K562 (cell line): Measurements from ENCODE around the gene ST8SIA1. TPM values are rescaled to one million over a fixed set of nuclear protein-coding genes. Genes with fewer than 3 reads are reported as not detected.

Source experiments
- ELK3 ChIP-seq: fragments of 450-650 bp; formaldehyde crosslinking; IDR thresholded peaks from 2 replicates; pipeline ENCODE4 v1.4.0; 2020; ENCODE audit warnings: mild to moderate bottlenecking
- NFYB ChIP-seq: IDR thresholded peaks from 2 replicates; pipeline ENCODE4 v1.6.1; 2011; ENCODE audit warnings: mild to moderate bottlenecking, moderate library complexity; ENCODE audit not compliant: insufficient read length; ENCODE audit errors: extremely low read depth
- NR4A1 ChIP-seq, 2 experiments: fragments of 250-450 bp in 1 of 2; fragments of 450-650 bp in 1 of 2; sonication (Bioruptor Pico) in 1 of 2; IDR thresholded peaks; 2 replicates each; pipeline versions ENCODE4 v1.4.0 to v1.6.1; 2016 to 2020; ENCODE audit warnings: mild to moderate bottlenecking in 2 of 2, missing compliant biosample characterization in 1 of 2, missing genetic modification characterization in 1 of 2, moderate library complexity in 1 of 2
- VEZF1 ChIP-seq: fragments of 200-800 bp; sonication (Bioruptor generic); IDR thresholded peaks from 2 replicates; pipeline ENCODE4 v1.6.1; 2017; ENCODE audit warnings: missing genetic modification characterization, missing compliant biosample characterization
- ZMIZ1 ChIP-seq, 2 experiments: fragments of 150-350 bp in 1 of 2; IDR thresholded peaks; 2 replicates each; pipeline ENCODE4 v1.6.1; 2012 to 2016; ENCODE audit warnings: low read depth in 2 of 2, low read length in 2 of 2, mild to moderate bottlenecking in 1 of 2, moderate library complexity in 1 of 2
- ZNF561 ChIP-seq: fragments of 450-650 bp; formaldehyde crosslinking; conservative IDR thresholded peaks from 2 replicates; pipeline ENCODE4 v1.4.0; 2020; ENCODE audit warnings: mild to moderate bottlenecking, moderate library complexity
- ZNF76 ChIP-seq: fragments of 250-450 bp; sonication (Bioruptor Pico); IDR thresholded peaks from 2 replicates; pipeline ENCODE4 v1.4.0; 2020; ENCODE audit warnings: mild to moderate bottlenecking, moderate library complexity, borderline replicate concordance
- polyA plus RNA-seq, 8 experiments: library from polyadenylated mRNA; depleted of rRNA in 4 of 8; stranded (reverse) in 5 of 8; unstranded in 3 of 8; fragments of >200 nt; fragmentation: Nextera tagmentation in 2 of 8; fragmentation: Illumina TruSeq in 1 of 8; extraction: Ambion mirVana in 2 of 8; extraction: Trizol in 1 of 8; gene quantifications; 2 replicates each; pipeline versions ENCODE4 v1.2.1 to v1.2.3, GENCODE V29; 2011 to 2014; ENCODE audit warnings: inconsistent platforms in 1 of 8, missing spikeins in 1 of 8
- total RNA-seq, 7 experiments: library from RNA; depleted of rRNA in 6 of 7; stranded (reverse); fragments of >200 nt in 6 of 7; fragmentation: Illumina TruSeq in 2 of 7; extraction: Trizol in 2 of 7; gene quantifications; 2 replicates each; pipeline versions ENCODE4 v1.2.1 to v1.2.3, GENCODE V29; 2011 to 2021; ENCODE audit warnings: low replicate concordance in 1 of 7

The ST8SIA1 gene
- total and polyA plus RNA-seq, 9 of the 15 experiments (the other 6 are each of a cell fraction or from before 2014, with no cell fraction given), result 0.86 to 26.3 (median 4.3) TPM

GRCh38 chr12:22180705-22181104 is 153.8 kb downstream of the ST8SIA1 start (continued):
- TF ChIP-seq VEZF1 (CRISPR knock-in tag), result no peak
- no peak for TF ChIP-seq ZNF561 (CRISPR knock-in tag)
- TF ChIP-seq ZNF76 (CRISPR knock-in tag), result no peak
- no peak for TF ChIP-seq ZMIZ1 (IDR thresholded peaks at IDR 0.05; ENCODE audit: low read depth in 2 of 2, low read length in 2 of 2)
- no peak for TF ChIP-seq NR4A1 (CRISPR knock-in tag; IDR thresholded peaks at IDR 0.05)
- no peak for TF ChIP-seq NR4A1 (tag; IDR thresholded peaks at IDR 0.05)
- TF ChIP-seq ELK3 (CRISPR knock-in tag), result no peak
- TF ChIP-seq NFYB, result no peak
